ENCODE results near the gene RECK.

RECK gene

DNA sequence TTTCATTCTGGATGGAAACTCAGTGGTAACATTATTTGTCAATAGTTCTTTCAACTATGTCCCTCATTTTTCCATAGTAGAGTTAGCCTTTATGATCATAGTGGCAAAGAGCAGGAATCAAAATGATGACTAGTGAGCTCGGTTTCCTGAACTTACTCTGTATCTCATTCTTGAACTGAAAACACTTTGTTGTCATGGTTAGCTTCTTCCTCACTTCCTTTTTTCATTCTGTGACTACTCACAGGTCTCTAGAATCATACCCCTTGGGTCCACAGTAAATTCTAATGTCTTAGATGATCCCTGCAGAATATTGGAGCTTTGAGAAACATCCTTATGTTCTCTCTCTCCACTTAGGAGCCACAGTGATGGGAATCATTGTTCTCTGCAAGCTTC, 29.4 kb upstream of the RECK start:
- Histone ChIP-seq H3K36me3 (ENCODE audit: control insufficient read depth, low read length) (no peaks in the 10 kb centered on the region), H3K27ac (ENCODE audit: low read depth, low read length) (no peak overlapping the region), H3K79me2 (ENCODE audit: control insufficient read depth, low read length) (no peaks in the 10 kb centered on the region), H3K9me3 (ENCODE audit: control insufficient read depth, insufficient read depth, low read length) (no peaks in the 10 kb centered on the region), H3K27me3 (ENCODE audit: control insufficient read depth, low read length) (peaks cover 47% of the 10 kb centered on the region), H3K4me2 (ENCODE audit: low read length) (0 out of 2 replicates have a peak overlapping the region, but pooled peaks have one; percentile 12), H3F3A (ENCODE audit: control insufficient read depth, insufficient read depth) (no peaks in the 10 kb centered on the region), H3K4me3 (ENCODE audit: low read length) (no peak overlapping the region), H3K4me1 (ENCODE audit: control insufficient read depth, low read length) (peaks cover 15% of the 10 kb centered on the region), H4K20me1 (ENCODE audit: control insufficient read depth, insufficient read depth, low read depth, low read length) (no peaks in the 10 kb centered on the region), H3K9me2 (replicated peaks; ENCODE audit: control insufficient read depth, low read length) (no peaks in the 10 kb centered on the region)
- TF ChIP-seq, protein P1, sequence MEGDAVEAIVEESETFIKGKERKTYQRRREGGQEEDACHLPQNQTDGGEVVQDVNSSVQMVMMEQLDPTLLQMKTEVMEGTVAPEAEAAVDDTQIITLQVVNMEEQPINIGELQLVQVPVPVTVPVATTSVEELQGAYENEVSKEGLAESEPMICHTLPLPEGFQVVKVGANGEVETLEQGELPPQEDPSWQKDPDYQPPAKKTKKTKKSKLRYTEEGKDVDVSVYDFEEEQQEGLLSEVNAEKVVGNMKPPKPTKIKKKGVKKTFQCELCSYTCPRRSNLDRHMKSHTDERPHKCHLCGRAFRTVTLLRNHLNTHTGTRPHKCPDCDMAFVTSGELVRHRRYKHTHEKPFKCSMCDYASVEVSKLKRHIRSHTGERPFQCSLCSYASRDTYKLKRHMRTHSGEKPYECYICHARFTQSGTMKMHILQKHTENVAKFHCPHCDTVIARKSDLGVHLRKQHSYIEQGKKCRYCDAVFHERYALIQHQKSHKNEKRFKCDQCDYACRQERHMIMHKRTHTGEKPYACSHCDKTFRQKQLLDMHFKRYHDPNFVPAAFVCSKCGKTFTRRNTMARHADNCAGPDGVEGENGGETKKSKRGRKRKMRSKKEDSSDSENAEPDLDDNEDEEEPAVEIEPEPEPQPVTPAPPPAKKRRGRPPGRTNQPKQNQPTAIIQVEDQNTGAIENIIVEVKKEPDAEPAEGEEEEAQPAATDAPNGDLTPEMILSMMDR (IDR thresholded peaks at IDR 0.05; ENCODE audit: low read depth, low read length, poor library complexity, severe bottlenecking), result no peak
- no peak for TF ChIP-seq EZH2phosphoT487 (IDR thresholded peaks at IDR 0.05; ENCODE audit: borderline replicate concordance, low read length)

DNA sequence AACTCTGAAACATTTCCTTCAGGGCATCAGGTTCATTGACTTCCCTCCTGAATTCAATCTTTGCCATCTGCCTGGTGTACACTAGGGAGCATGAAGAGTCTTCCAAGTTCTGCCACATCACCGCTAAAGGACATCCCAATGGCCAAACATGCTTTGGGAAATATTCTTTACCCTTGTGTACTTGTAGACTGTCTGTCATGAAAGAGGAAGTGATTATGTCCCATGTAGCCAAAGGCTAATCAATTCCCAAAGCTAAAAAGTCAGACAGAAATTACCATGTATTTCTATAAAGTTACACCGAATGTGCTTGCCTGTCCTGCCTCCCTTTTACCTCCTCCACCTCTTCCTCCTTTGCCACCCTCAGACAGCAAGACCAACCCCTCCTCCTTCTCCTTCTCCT, 28.9 kb upstream of the RECK start:
- Histone ChIP-seq H3K4me3 (ENCODE audit: low read length) (no peak overlapping the region), H4K20me1 (ENCODE audit: control insufficient read depth, insufficient read depth, low read depth, low read length) (no peaks in the 10 kb centered on the region), H3K27ac (ENCODE audit: low read depth, low read length) (no peak overlapping the region), H3K79me2 (ENCODE audit: control insufficient read depth, low read length) (no peaks in the 10 kb centered on the region), H3K4me1 (ENCODE audit: control insufficient read depth, low read length) (peaks cover 15% of the 10 kb centered on the region), H3K4me2 (ENCODE audit: low read length) (no peak overlapping the region), H3K36me3 (ENCODE audit: control insufficient read depth, low read length) (no peaks in the 10 kb centered on the region), H3K27me3 (ENCODE audit: control insufficient read depth, low read length) (peaks cover 47% of the 10 kb centered on the region), H3K9me3 (ENCODE audit: control insufficient read depth, insufficient read depth, low read length) (no peaks in the 10 kb centered on the region), H3F3A (ENCODE audit: control insufficient read depth, insufficient read depth) (no peaks in the 10 kb centered on the region), H3K9me2 (replicated peaks; ENCODE audit: control insufficient read depth, low read length) (no peaks in the 10 kb centered on the region)
- TF ChIP-seq EZH2phosphoT487 (IDR thresholded peaks at IDR 0.05; ENCODE audit: borderline replicate concordance, low read length), result no peak
- TF ChIP-seq, protein P1 (IDR thresholded peaks at IDR 0.05; ENCODE audit: low read depth, low read length, poor library complexity, severe bottlenecking), result no peak

DNA sequence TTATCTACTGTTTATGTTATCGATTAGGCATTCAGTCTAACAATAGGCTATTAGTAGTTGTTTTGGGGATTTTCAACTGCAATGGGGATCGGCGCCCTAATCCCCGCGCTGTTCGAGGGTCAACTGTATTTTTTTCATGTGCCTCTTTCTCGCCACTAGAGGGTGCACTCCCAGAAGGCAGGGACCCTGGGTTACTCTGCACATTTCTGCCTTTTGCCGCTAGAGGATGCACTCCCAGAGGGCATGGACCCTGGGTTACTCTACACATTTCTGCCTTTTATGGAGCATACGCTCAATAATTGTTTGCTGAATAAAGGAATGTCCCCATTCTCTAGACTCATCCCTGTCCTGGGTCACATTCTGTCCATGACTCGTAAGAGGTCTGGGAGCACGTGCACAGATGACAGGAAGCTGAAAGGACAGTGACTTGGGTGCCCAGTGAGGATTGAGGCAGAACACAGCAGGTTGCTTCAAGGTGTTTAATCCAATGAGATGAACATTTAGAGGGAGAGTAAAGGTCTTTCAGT, 27.9 kb upstream of the RECK start:
- peaks cover 45% of the 10 kb centered on the region for H3K27me3 ChIP-seq (ENCODE audit: control insufficient read depth, low read length)
- no peaks in the 10 kb centered on the region for H3K36me3 ChIP-seq (ENCODE audit: control insufficient read depth, low read length)
- peaks cover 15% of the 10 kb centered on the region for H3K4me1 ChIP-seq (ENCODE audit: control insufficient read depth, low read length)
- no peaks in the 10 kb centered on the region for H3K9me2 ChIP-seq (replicated peaks; ENCODE audit: control insufficient read depth, low read length)
- H3K4me2 ChIP-seq (ENCODE audit: low read length), result no peak overlapping the region
- TF ChIP-seq, protein P1 (IDR thresholded peaks at IDR 0.05; ENCODE audit: low read depth, low read length, poor library complexity, severe bottlenecking), result peak; percentile 100
- no peak for TF ChIP-seq EZH2phosphoT487 (IDR thresholded peaks at IDR 0.05; ENCODE audit: borderline replicate concordance, low read length)
- no peak overlapping the region for H3K4me3 ChIP-seq (ENCODE audit: low read length)
- H3K79me2 ChIP-seq (ENCODE audit: control insufficient read depth, low read length), result no peaks in the 10 kb centered on the region
- H3F3A ChIP-seq (ENCODE audit: control insufficient read depth, insufficient read depth), result no peaks in the 10 kb centered on the region
- H3K9me3 ChIP-seq (ENCODE audit: control insufficient read depth, insufficient read depth, low read length), result no peaks in the 10 kb centered on the region
- H3K27ac ChIP-seq (ENCODE audit: low read depth, low read length), result no peak overlapping the region
- no peaks in the 10 kb centered on the region for H4K20me1 ChIP-seq (ENCODE audit: control insufficient read depth, insufficient read depth, low read depth, low read length)

Measured in DOHH2 (cell line).